Neural progenitor cell (in vitro differentiated cells): Measurements from ENCODE around the gene NFIX. TPM values are rescaled to one million over a fixed set of nuclear protein-coding genes. Genes with fewer than 3 reads are reported as not detected.

Source experiments
- DNase-seq: peaks from one replicate; pipeline ENCODE4 v3.0.0-alpha.2; 2016; ENCODE audit warnings: low spot score
- H2AFZ ChIP-seq: fragments of 200-600 bp; sonication (generic); replicated peaks from 2 replicates; pipeline ENCODE4 v1.6.1; 2016; ENCODE audit warnings: antibody characterized with exemption
- H3F3A ChIP-seq: fragments of 200-600 bp; sonication (generic); 2 replicates; pipeline ENCODE4 v1.6.1; 2016; ENCODE audit warnings: antibody characterized with exemption, low read depth
- H3K27ac ChIP-seq: fragments of 200-600 bp; sonication (generic); 2 replicates; pipeline ENCODE4 v1.5.1; 2016; ENCODE audit warnings: mild to moderate bottlenecking
- H3K27me3 ChIP-seq: fragments of 200-600 bp; sonication (generic); 2 replicates; pipeline ENCODE4 v1.6.1; 2016; ENCODE audit warnings: mild to moderate bottlenecking, moderate library complexity
- H3K36me3 ChIP-seq: fragments of 200-600 bp; sonication (generic); 2 replicates; pipeline ENCODE4 v1.5.1; 2016
- H3K4me1 ChIP-seq: fragments of 200-600 bp; sonication (generic); 2 replicates; pipeline ENCODE4 v1.6.1; 2016; ENCODE audit warnings: mixed run types
- H3K4me2 ChIP-seq: fragments of 200-600 bp; sonication (generic); 2 replicates; pipeline ENCODE4 v1.6.1; 2016
- H3K4me3 ChIP-seq: fragments of 200-600 bp; sonication (generic); 2 replicates; pipeline ENCODE4 v1.5.1; 2016
- H3K79me2 ChIP-seq: fragments of 200-600 bp; sonication (generic); 2 replicates; pipeline ENCODE4 v1.6.1; 2016; ENCODE audit warnings: low read depth
- H3K9ac ChIP-seq: fragments of 200-600 bp; sonication (generic); 2 replicates; pipeline ENCODE4 v1.6.1; 2016
- H3K9me3 ChIP-seq: fragments of 200-600 bp; sonication (generic); 2 replicates; pipeline ENCODE4 v1.5.1; 2016; ENCODE audit warnings: low read depth
- H4K20me1 ChIP-seq: fragments of 200-600 bp; sonication (generic); 2 replicates; pipeline ENCODE4 v1.6.1; 2016; ENCODE audit warnings: low read depth
- H3K27ac Mint-ChIP-seq: 3 replicates; pipeline ENCODE4 v1.8.0; 2021; ENCODE audit warnings: mixed read lengths
- H3K27me3 Mint-ChIP-seq: 2 replicates; pipeline ENCODE4 v1.8.0; 2022; ENCODE audit warnings: low read depth, mild to moderate bottlenecking, inconsistent platforms, moderate library complexity, mixed read lengths; ENCODE audit not compliant: insufficient read depth
- H3K36me3 Mint-ChIP-seq: 3 replicates; pipeline ENCODE4 v1.8.0; 2021; ENCODE audit warnings: mixed read lengths
- H3K4me1 Mint-ChIP-seq: 3 replicates; pipeline ENCODE4 v1.8.0; 2021; ENCODE audit warnings: mixed read lengths
- H3K4me3 Mint-ChIP-seq: 3 replicates; pipeline ENCODE4 v1.8.0; 2021; ENCODE audit warnings: mild to moderate bottlenecking, moderate library complexity, mixed read lengths
- H3K9me3 Mint-ChIP-seq: 3 replicates; pipeline ENCODE4 v1.8.0; 2020; ENCODE audit warnings: mixed read lengths
- CTCF ChIP-seq: fragments of 200-600 bp; sonication (generic); IDR thresholded peaks from 2 replicates; pipeline ENCODE4 v1.5.1; 2017; ENCODE audit warnings: antibody characterized with exemption, mild to moderate bottlenecking
- EZH2 ChIP-seq: fragments of 200-600 bp; sonication (generic); IDR thresholded peaks from 2 replicates; pipeline ENCODE4 v1.6.1; 2017; ENCODE audit warnings: antibody characterized with exemption, mild to moderate bottlenecking, moderate library complexity
- EZH2phosphoT487 ChIP-seq: fragments of 200-600 bp; sonication (generic); IDR thresholded peaks from 2 replicates; pipeline ENCODE4 v1.6.1; 2017; ENCODE audit warnings: antibody characterized with exemption
- total RNA-seq: library from RNA; depleted of rRNA; stranded (reverse); fragments of >200 nt; gene quantifications from 2 replicates; pipeline ENCODE4 v1.2.3, GENCODE V29; 2015; ENCODE audit warnings: low replicate concordance

Gene NFIX
- total RNA-seq, 1 donor from 2014 or later = 0.06 TPM

GRCh38 chr19:12967907-12968306 lies 27.4 kb upstream of the NFIX start:
- H3K4me3 Mint-ChIP-seq = no peak overlapping the region
- no peaks in the 10 kb centered on the region for H3K4me1 ChIP-seq
- no peak overlapping the region for H3K9ac ChIP-seq
- DNase-seq = no peak
- no peaks in the 10 kb centered on the region for H3K36me3 ChIP-seq
- peaks cover 5% of the 10 kb centered on the region for H3K27me3 Mint-ChIP-seq
- H3K27ac Mint-ChIP-seq = no peak overlapping the region
- H2AFZ ChIP-seq = no peak overlapping the region
- no peaks in the 10 kb centered on the region for H3K79me2 ChIP-seq
- H3K4me2 ChIP-seq = no peak overlapping the region
- H3K36me3 Mint-ChIP-seq = no peaks in the 10 kb centered on the region
- no peak overlapping the region for H3K4me3 ChIP-seq
- H3K27ac ChIP-seq = no peak overlapping the region
- peaks cover 10% of the 10 kb centered on the region for H3F3A ChIP-seq
- peaks cover 15% of the 10 kb centered on the region for H3K4me1 Mint-ChIP-seq
- H4K20me1 ChIP-seq = no peaks in the 10 kb centered on the region
- TF ChIP-seq EZH2phosphoT487 (no peak), CTCF (no peak), EZH2 (no peak)
- H3K27me3 ChIP-seq = no peaks in the 10 kb centered on the region
- H3K9me3 ChIP-seq = no peaks in the 10 kb centered on the region
- no peaks in the 10 kb centered on the region for H3K9me3 Mint-ChIP-seq

GRCh38 chr19:12969292-12969988 lies 25.8 kb upstream of the NFIX start, which contains the start of gene DAND5:
DAND5 (plus strand) TSS chr19:12969576; CDS start chr19:12969661, 85 bp downstream.
- Histone ChIP-seq H3K9me3 (no peaks in the 10 kb centered on the region), H3K27ac (no peak within 1 kb of the TSS), H3K4me2 (no peak within 1 kb of the TSS), H3K36me3 (no peaks in the 10 kb centered on the region), H3K4me3 (no peak within 1 kb of the TSS), H3K9ac (no peak within 1 kb of the TSS), H3K79me2 (no peaks in the 10 kb centered on the region), H3K4me1 (no peaks in the 10 kb centered on the region), H3F3A (peaks cover 9% of the 10 kb centered on the region), H2AFZ (no peak within 1 kb of the TSS), H3K27me3 (no peaks in the 10 kb centered on the region), H4K20me1 (no peaks in the 10 kb centered on the region)
- DNase-seq = no peak
- H3K27me3 Mint-ChIP-seq = peaks cover 13% of the 10 kb centered on the region
- TF ChIP-seq EZH2phosphoT487 (no peak), EZH2 (no peak), CTCF (no peak)
- no peaks in the 10 kb centered on the region for H3K9me3 Mint-ChIP-seq
- H3K36me3 Mint-ChIP-seq = no peaks in the 10 kb centered on the region
- H3K27ac Mint-ChIP-seq = peak within 1 kb of the TSS; percentile 13
- peak within 1 kb of the TSS; percentile 57 for H3K4me3 Mint-ChIP-seq
- peaks cover 15% of the 10 kb centered on the region for H3K4me1 Mint-ChIP-seq

- Histone ChIP-seq H3K4me1 (no peaks in the 10 kb centered on the region), H3F3A (peaks cover under 1% of the 10 kb centered on the region), H3K9me3 (no peaks in the 10 kb centered on the region), H3K79me2 (no peaks in the 10 kb centered on the region), H3K9ac (no peak overlapping the region), H2AFZ (no peak overlapping the region), H4K20me1 (no peaks in the 10 kb centered on the region), H3K4me2 (no peak overlapping the region), H3K27ac (no peak overlapping the region), H3K36me3 (no peaks in the 10 kb centered on the region), H3K27me3 (no peaks in the 10 kb centered on the region), H3K4me3 (no peak overlapping the region)
- peaks cover 13% of the 10 kb centered on the region for H3K27me3 Mint-ChIP-seq
- H3K9me3 Mint-ChIP-seq = no peaks in the 10 kb centered on the region
- DNase-seq = no peak
- peak overlapping the region; percentile 13 for H3K27ac Mint-ChIP-seq
- H3K4me3 Mint-ChIP-seq = peak overlapping the region; percentile 57
- no peaks in the 10 kb centered on the region for H3K36me3 Mint-ChIP-seq
- TF ChIP-seq EZH2 = no peak
- TF ChIP-seq CTCF = no peak
- TF ChIP-seq EZH2phosphoT487 = no peak
- H3K4me1 Mint-ChIP-seq = peaks cover 11% of the 10 kb centered on the region
Observed at GRCh38 chr19:12970070-12970820, 25.0 kb upstream of the NFIX start.
